EH (cell line): ENCODE results near the gene HSD3B1.
A peak's percentile ranks its signal among the peaks of the same experiment; 100 is the strongest.
"Not testable (repeated sequence)": the region's sequence is repeated elsewhere in the genome, so short reads cannot be mapped to it uniquely, and the experiment has no call there.

ENCODE experiments used
- DNase-seq: peaks from one replicate; pipeline ENCODE4 v3.0.0-alpha.2; 2015; ENCODE audit warnings: low read depth

The HSD3B1 gene

GRCh38 chr1:119490925-119491324 is 16.1 kb upstream of the HSD3B1 start:
- DNase-seq: no peak

- no peak for DNase-seq
Measured at GRCh38 chr1:119492763-119493162, 14.2 kb upstream of the HSD3B1 start.

- DNase-seq: no peak
Measured at GRCh38 chr1:119504831-119505230, 2.2 kb upstream of the HSD3B1 start.

- no peak for DNase-seq
Measured at GRCh38 chr1:119510046-119510445, 3.0 kb downstream of the HSD3B1 start.

GRCh38 chr1:119515221-119515620 is 8.2 kb downstream of the HSD3B1 start:
- DNase-seq: no peak

GRCh38 chr1:119516247-119516646 is 9.2 kb downstream of the HSD3B1 start:
- no peak for DNase-seq

- DNase-seq: no peak
Measured at GRCh38 chr1:119516680-119517079, 9.7 kb downstream of the HSD3B1 start.

GRCh38 chr1:119517667-119518066 is 10.7 kb downstream of the HSD3B1 start:
- not testable (repeated sequence) for DNase-seq

GRCh38 chr1:119531606-119532323 is 24.8 kb downstream of the HSD3B1 start:
- DNase-seq: peak; percentile 41

GRCh38 chr1:119532324-119532910 is 25.4 kb downstream of the HSD3B1 start:
- DNase-seq: no peak

- no peak for DNase-seq
Measured at GRCh38 chr1:119535381-119535780, 28.4 kb downstream of the HSD3B1 start.

GRCh38 chr1:119537966-119538365 is 31.0 kb downstream of the HSD3B1 start:
- no peak for DNase-seq

- no peak for DNase-seq
Measured at GRCh38 chr1:119539636-119540035, 32.6 kb downstream of the HSD3B1 start.

GRCh38 chr1:119541389-119541788 is 34.4 kb downstream of the HSD3B1 start:
- no peak for DNase-seq

- DNase-seq: peak; percentile 1
Measured at GRCh38 chr1:119542492-119542946, 35.5 kb downstream of the HSD3B1 start.

GRCh38 chr1:119544165-119544762 is 37.3 kb downstream of the HSD3B1 start:
- DNase-seq: peak; percentile 7

- no peak for DNase-seq
Measured at GRCh38 chr1:119546641-119547040, 39.6 kb downstream of the HSD3B1 start.

GRCh38 chr1:119547306-119547705 is 40.3 kb downstream of the HSD3B1 start:
- DNase-seq: no peak

GRCh38 chr1:119547805-119548204 is 40.8 kb downstream of the HSD3B1 start:
- DNase-seq: no peak

GRCh38 chr1:119549719-119550132 is 42.7 kb downstream of the HSD3B1 start:
- DNase-seq: peak; percentile 70

- no peak for DNase-seq
Measured at GRCh38 chr1:119550381-119550780, 43.4 kb downstream of the HSD3B1 start.

- no peak for DNase-seq
Measured at GRCh38 chr1:119551218-119551617, 44.2 kb downstream of the HSD3B1 start.

- DNase-seq: not testable (repeated sequence)
Measured at GRCh38 chr1:119552656-119553055, 45.6 kb downstream of the HSD3B1 start.
